Ureter (tissue), 1 donor: Measurements from ENCODE around the gene RTL5. TPM values are rescaled to one million over a fixed set of nuclear protein-coding genes. Genes with fewer than 3 reads are reported as not detected.

Experiments
- DNase-seq: peaks from one replicate; pipeline ENCODE4 v3.0.0-alpha.2; 2020; ENCODE audit warnings: low spot score
- total RNA-seq: library from RNA; stranded (reverse); gene quantifications from one replicate; pipeline ENCODE4 v1.2.4, GENCODE V29; 2023
- donor health status: DM: yes; HTN: yes; CAD: no.

The RTL5 gene
- total RNA-seq, 1 donor from 2014 or later = 9.8 TPM

- no peak for DNase-seq
Observed at GRCh38 chrX:72129661-72130060, 2.1 kb downstream of the RTL5 start.

DNA sequence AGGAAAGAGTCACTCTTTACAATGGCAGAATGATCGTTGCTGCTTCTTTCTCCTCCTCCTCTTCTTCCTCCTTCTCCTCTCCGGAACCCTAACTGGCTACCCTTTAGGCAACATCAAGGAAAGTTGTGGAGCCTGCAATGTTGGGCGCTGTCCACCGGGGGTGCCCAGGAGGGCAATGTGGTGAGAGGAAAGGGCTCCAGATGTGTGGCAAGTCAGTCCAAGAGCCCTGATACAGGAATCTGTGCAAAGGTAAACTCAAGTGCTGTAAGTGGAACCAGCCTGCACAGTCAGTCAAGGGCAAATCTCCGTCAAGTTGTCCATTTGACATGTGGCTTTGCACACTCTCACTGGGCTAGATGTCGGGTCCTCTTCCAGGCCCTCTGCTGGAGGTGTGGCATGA, 2.8 kb downstream of the RTL5 start:
- no peak for DNase-seq

GRCh38 chrX:72128183-72128834, 3.4 kb downstream of the RTL5 start:
- DNase-seq = no peak

DNA sequence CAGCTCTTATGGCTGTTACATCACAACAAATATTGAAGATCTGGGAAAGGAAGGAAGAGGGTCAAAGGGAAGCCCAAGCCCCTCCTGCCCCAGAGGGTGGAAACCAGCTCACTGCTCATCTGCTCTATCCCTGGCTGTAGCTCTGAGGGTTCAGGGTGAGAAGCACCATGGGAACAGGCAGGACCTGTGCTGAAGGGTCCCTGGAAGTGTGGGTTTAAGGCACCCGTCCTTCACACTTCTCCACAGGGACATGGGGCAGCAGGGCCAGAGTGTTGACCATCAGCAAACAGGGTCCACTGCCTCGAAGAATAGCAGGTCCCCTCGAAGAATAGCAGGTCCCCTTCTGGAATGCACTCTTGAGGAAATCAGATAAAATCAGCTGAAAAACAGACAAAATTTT, 4.4 kb downstream of the RTL5 start:
- DNase-seq = no peak

- peak; percentile 94 for DNase-seq
Observed at GRCh38 chrX:72126539-72127140, 5.1 kb downstream of the RTL5 start.

GRCh38 chrX:72126048-72126415, 5.7 kb downstream of the RTL5 start:
- no peak for DNase-seq

DNA sequence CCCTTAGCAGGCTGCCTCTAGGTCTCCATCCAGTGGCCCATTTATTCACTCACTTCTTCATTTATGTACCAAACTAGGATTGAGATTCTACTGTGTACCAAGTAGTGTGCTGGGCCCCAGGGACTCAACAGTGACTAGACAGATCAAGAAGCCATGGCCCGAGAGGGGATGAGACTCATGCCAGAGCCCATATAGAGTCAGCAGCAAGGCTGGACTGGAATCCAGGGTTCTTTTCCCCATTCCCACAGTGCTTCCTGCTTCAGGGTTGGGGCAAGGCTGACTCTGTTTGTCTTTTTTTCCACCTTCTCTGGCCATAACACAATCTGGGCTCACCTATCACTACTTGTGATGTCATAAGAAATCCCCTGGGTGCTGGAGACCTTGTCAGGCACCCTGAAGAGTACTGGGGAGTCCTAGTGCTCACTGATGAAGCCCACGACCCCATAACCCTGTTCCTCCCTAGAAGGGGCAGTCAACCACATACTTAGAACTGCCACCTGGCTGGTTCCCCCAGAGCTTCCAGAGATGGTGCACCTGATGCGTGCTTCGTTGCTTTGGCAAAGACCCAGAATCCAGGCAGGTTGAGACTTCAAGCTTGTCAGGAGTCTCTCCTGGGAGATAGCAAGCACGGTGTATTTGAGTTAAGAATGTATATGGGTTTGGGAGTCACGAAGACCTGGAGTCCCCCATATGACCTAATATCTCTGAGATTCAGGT, 6.2 kb downstream of the RTL5 start:
- DNase-seq = no peak

GRCh38 chrX:72124540-72125201, 7.0 kb downstream of the RTL5 start:
- no peak for DNase-seq

- peak; percentile 54 for DNase-seq
Observed at GRCh38 chrX:72123471-72124185, 8.1 kb downstream of the RTL5 start.

DNA sequence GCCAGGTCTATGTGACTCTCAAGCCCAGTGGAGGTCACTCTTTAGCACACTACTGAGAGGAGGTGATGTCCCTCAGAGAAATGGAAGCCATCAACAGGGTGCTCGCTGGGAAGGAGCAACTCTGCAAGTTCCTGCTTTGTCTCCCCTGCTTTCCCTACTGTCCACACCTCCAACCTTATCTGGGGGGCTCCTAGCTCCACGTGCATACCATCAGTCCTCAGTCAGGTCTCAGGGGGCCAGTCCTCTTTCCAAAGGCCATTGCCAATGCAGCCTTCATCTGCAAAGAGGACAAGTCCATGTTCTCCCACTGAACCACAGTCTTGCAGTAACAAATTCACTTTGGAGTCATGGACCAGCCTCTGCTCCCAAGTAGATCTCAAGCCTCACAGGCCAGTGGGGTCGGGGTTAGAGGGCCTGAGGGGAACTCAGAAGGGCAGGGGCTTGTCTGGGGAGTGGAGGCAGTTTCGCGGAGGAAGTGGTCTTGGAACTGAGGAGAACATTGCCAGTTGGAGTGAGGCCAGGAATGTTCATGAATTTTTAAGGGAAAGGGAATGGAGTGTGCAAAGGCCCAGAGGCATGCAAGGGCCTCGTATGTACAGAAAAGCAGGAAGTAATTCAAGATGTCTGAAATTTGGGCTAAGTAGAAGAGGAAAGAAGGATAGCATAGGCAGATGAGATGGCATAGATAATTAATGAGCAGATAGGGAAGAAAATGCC, 8.9 kb downstream of the RTL5 start:
- DNase-seq = no peak

DNA sequence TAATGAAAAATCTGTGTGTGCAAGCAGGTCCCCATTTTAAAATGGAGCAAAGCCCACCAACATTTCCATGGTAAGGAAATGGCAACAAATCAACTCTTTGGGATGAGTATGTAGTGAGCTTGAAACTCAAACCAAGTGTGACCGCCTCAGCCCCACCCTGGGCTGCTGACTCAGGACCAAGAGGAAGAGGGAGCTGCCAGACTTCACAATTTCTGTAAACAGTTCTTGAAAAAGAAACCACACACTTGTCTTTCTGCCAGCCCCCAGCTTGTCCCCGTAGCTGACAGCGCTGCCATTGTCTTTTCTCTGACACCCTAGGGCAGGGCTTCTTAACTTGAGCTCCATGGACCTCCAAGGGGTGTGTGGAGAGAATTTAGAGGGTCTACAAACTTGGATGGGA, 10.3 kb downstream of the RTL5 start:
- peak; percentile 67 for DNase-seq

- DNase-seq = no peak
Observed at GRCh38 chrX:72120837-72121236, 10.9 kb downstream of the RTL5 start.

- DNase-seq = no peak
Observed at GRCh38 chrX:72117636-72118210, 14.0 kb downstream of the RTL5 start.

GRCh38 chrX:72115380-72115779, 16.3 kb downstream of the RTL5 start:
- no peak for DNase-seq

DNA sequence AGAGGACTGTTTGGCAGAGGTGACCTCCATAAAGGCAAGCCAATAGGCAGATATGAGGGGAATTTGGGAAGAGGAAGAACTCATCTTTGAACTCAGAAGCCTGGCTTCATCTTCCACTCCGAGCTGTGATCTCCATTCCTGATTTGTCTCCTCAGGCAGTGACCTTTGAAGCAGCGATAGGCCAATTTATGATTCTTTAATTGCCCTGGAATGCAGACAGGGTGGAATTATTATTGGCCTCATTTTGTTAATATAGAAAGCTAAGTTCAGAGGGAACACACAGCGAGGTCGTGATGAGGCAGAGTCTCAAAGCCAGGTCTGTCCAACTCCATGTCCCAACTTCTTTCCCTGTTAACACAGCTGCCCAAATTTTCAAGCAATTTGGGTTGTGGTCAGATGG, 16.9 kb downstream of the RTL5 start:
- no peak for DNase-seq

DNA sequence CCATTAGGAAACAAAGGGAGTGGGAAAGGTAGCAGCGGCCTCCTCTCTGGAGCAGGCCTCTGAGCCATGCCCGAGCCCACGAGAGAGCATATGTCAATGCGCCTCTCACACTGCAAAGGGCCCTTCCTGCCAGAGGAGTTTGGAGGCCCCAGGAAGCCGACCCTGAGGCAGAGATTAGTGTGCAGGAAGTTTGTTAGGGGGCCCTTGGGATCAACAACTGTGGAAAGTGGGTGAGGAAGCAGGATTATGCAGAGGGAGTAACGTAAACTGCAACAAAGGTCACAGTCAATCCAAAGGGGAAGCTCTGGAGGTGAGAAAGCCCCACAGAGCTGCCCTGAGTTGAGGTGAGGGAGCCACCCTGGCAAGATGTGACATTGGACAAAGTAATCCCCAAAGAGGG, 17.4 kb downstream of the RTL5 start:
- no peak for DNase-seq

DNA sequence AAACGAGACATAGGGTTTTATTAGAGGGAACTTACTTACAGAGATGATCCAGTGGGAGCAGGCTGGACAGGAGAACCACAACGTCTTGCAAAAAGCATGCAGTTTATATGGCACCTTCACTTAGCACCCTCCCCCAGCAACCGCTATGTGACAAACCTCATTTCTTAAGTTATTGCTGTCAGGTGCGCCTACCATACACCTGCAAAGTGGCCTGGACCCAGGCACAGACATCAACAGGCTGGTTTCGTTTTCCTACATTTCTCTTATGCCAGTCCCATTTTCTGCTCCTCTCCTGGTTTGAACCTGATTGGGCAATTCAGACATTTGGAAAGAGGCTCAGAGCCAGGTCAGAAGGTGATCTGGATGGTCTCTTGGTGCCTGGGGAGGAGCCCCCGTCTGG, 18.3 kb downstream of the RTL5 start:
- DNase-seq = no peak

- DNase-seq = no peak
Observed at GRCh38 chrX:72110876-72111708, 20.6 kb downstream of the RTL5 start.

GRCh38 chrX:72110051-72110875, 21.5 kb downstream of the RTL5 start:
- no peak for DNase-seq
